ENCODE measurements around the gene ERF.
A peak's percentile ranks its signal among the peaks of the same experiment; 100 is the strongest.

The ERF gene

GRCh38 chr19:42287017-42287826 is 32.3 kb upstream of the ERF start:
- DNase-seq (ENCODE audit: low read depth): no peak

- peak; percentile 49 for DNase-seq (ENCODE audit: low read depth)
Measured at GRCh38 chr19:42286349-42287016, 31.6 kb upstream of the ERF start.

- no peak for DNase-seq (ENCODE audit: low read depth)
Measured at GRCh38 chr19:42285988-42286348, 31.0 kb upstream of the ERF start.

- no peak for DNase-seq (ENCODE audit: low read depth)
Measured at GRCh38 chr19:42285541-42285941, 30.6 kb upstream of the ERF start.

GRCh38 chr19:42284591-42285341 is 29.8 kb upstream of the ERF start:
- DNase-seq (ENCODE audit: low read depth): no peak

- DNase-seq (ENCODE audit: low read depth): peak; percentile 77
Measured at GRCh38 chr19:42284066-42284501, 29.2 kb upstream of the ERF start.

GRCh38 chr19:42283188-42284065 is 28.5 kb upstream of the ERF start:
- DNase-seq (ENCODE audit: low read depth): peak; percentile 93

- no peak for DNase-seq (ENCODE audit: low read depth)
Measured at GRCh38 chr19:42282819-42283187, 27.9 kb upstream of the ERF start.

GRCh38 chr19:42281827-42282762 is 27.2 kb upstream of the ERF start:
- DNase-seq (ENCODE audit: low read depth): peak; percentile 41

- DNase-seq (ENCODE audit: low read depth): no peak
Measured at GRCh38 chr19:42281146-42281826, 26.4 kb upstream of the ERF start.

- no peak for DNase-seq (ENCODE audit: low read depth)
Measured at GRCh38 chr19:42280815-42281145, 25.9 kb upstream of the ERF start.

- peak; percentile 86 for DNase-seq (ENCODE audit: low read depth)
Measured at GRCh38 chr19:42279902-42280814, 25.2 kb upstream of the ERF start.

GRCh38 chr19:42279155-42279901 is 24.4 kb upstream of the ERF start:
- no peak for DNase-seq (ENCODE audit: low read depth)

- DNase-seq (ENCODE audit: low read depth): no peak
Measured at GRCh38 chr19:42278452-42279154, 23.7 kb upstream of the ERF start.

- no peak for DNase-seq (ENCODE audit: low read depth)
Measured at GRCh38 chr19:42277821-42278451, 23.0 kb upstream of the ERF start.

- DNase-seq (ENCODE audit: low read depth): no peak
Measured at GRCh38 chr19:42276821-42277220, 21.9 kb upstream of the ERF start.

- no peak for DNase-seq (ENCODE audit: low read depth)
Measured at GRCh38 chr19:42276284-42276683, 21.4 kb upstream of the ERF start.

Data from iris pigment epithelial cell (primary cell).